GM19372 (cell line): ENCODE results near the gene POP4.
"Not testable (repeated sequence)": the region's sequence is repeated elsewhere in the genome, so short reads cannot be mapped to it uniquely, and the experiment has no call there.

Source experiments
- ATAC-seq: cut with Tn5 transposase; IDR thresholded peaks from one replicate; pipeline ENCODE4 v1.9.1; 2021; ENCODE audit warnings: mild to moderate bottlenecking, low read depth, moderate library complexity; ENCODE audit not compliant: unreplicated experiment

The POP4 gene

GRCh38 chr19:29610574-29611271, 4.6 kb downstream of the POP4 start:
- ATAC-seq = peak; percentile 61

GRCh38 chr19:29612121-29612520, 6.0 kb downstream of the POP4 start:
- no peak for ATAC-seq

- ATAC-seq = no peak
These were observed 6.9 kb downstream of the POP4 start for GRCh38 chr19:29612801-29613595.

- no peak for ATAC-seq
These were observed 8.0 kb downstream of the POP4 start for GRCh38 chr19:29614046-29614445.

GRCh38 chr19:29614780-29615179, 8.7 kb downstream of the POP4 start:
- no peak for ATAC-seq

- no peak for ATAC-seq
These were observed 9.9 kb downstream of the POP4 start for GRCh38 chr19:29615891-29616425.

GRCh38 chr19:29616541-29616940, 10.5 kb downstream of the POP4 start:
- no peak for ATAC-seq

- ATAC-seq = no peak
These were observed 11.5 kb downstream of the POP4 start for GRCh38 chr19:29617366-29618266.

GRCh38 chr19:29618434-29618833, 12.4 kb downstream of the POP4 start:
- no peak for ATAC-seq

GRCh38 chr19:29618871-29619270, 12.8 kb downstream of the POP4 start:
- no peak for ATAC-seq

GRCh38 chr19:29620931-29621351, 14.9 kb downstream of the POP4 start:
- ATAC-seq = no peak

- ATAC-seq = no peak
These were observed 16.3 kb downstream of the POP4 start for GRCh38 chr19:29622166-29623070.

GRCh38 chr19:29623726-29624488, 17.8 kb downstream of the POP4 start:
- no peak for ATAC-seq

GRCh38 chr19:29624489-29625185, 18.6 kb downstream of the POP4 start:
- no peak for ATAC-seq

- ATAC-seq = no peak
These were observed 19.1 kb downstream of the POP4 start for GRCh38 chr19:29625186-29625651.

GRCh38 chr19:29626386-29626785, 20.3 kb downstream of the POP4 start:
- ATAC-seq = no peak

- not testable (repeated sequence) for ATAC-seq
These were observed 20.7 kb downstream of the POP4 start for GRCh38 chr19:29626832-29627231.
